HepG2 (cell line): ENCODE data around the gene ZNF213. TPM values are rescaled to one million over a fixed set of nuclear protein-coding genes. Genes with fewer than 3 reads are reported as not detected.

Experiments used
- ATAC-seq: fragments of 200-7000 bp; cut with Tn5 transposase; 3 replicates; pipeline ENCODE4 v1.9.1; 2020; ENCODE audit warnings: mild to moderate bottlenecking, moderate library complexity
- BruUV-seq: library from RNA; stranded (reverse); fragments of 400-500 nt; replicated peaks from 2 replicates; lab custom pipeline; 2021; lab: Mats Ljungman, UMichigan
- CTCF ChIA-PET: fragments of 300-600 bp; formaldehyde crosslinking; extraction: SDS; loops from one replicate; lab custom pipeline; 2021; ENCODE audit warnings: low total read pairs, inconsistent platforms, low intra/inter-chr PET ratio; lab: Yijun Ruan, JAX
- POLR2A ChIA-PET: fragments of 350-600 bp; sonication (Branson Sonifier 250); formaldehyde crosslinking; loops from one replicate; lab custom pipeline; 2020; ENCODE audit warnings: antibody characterized with exemption, inconsistent platforms; lab: Yijun Ruan, JAX
- DNase-seq: peaks from one replicate; pipeline ENCODE4 v3.0.0-alpha.2; 2015; ENCODE audit warnings: low spot score
- FAIRE-seq: peaks from 3 replicates; lab custom pipeline; 2011; peaks lifted over from hg19 to GRCh38; lab: Jason Lieb, UNC
- H2AFZ ChIP-seq: one replicate; pipeline ENCODE4 v1.6.1; 2011; ENCODE audit warnings: low read length, inconsistent platforms
- H3K27ac ChIP-seq: fragments of 300-600 bp; 3 replicates; pipeline ENCODE4 v1.8.0; 2011; ENCODE audit warnings: mixed run types, mild to moderate bottlenecking, mixed read lengths, low read length, inconsistent platforms; ENCODE audit not compliant: insufficient read depth; ENCODE audit errors: extremely low read length
- H3K27me3 ChIP-seq, 2 experiments: fragments of 200-600 bp in 1 of 2; 2 replicates in 1 of 2; 3 replicates in 1 of 2; pipeline versions ENCODE4 v1.6.0 to v1.8.0; 2011; ENCODE audit warnings: low read length in 2 of 2, mild to moderate bottlenecking in 2 of 2, moderate library complexity in 2 of 2, inconsistent platforms in 1 of 2; ENCODE audit not compliant: insufficient read depth in 2 of 2, control insufficient read depth in 1 of 2
- H3K36me3 ChIP-seq, 2 experiments: fragments of 200-600 bp in 1 of 2; replicated peaks in 1 of 2; 2 replicates in 1 of 2; 3 replicates in 1 of 2; pipeline versions ENCODE4 v1.5.1 to v1.8.0; 2011; ENCODE audit warnings: low read length in 2 of 2, inconsistent platforms in 1 of 2; ENCODE audit not compliant: insufficient read depth in 2 of 2, control insufficient read depth in 1 of 2
- H3K4me1 ChIP-seq: 2 replicates; pipeline ENCODE4 v1.5.1; 2012; ENCODE audit warnings: low read length, inconsistent platforms; ENCODE audit not compliant: insufficient read depth
- H3K4me2 ChIP-seq: 2 replicates; pipeline ENCODE4 v1.6.0; 2011; ENCODE audit warnings: low read depth, low read length, inconsistent platforms
- H3K4me3 ChIP-seq, 3 experiments: fragments of 200-600 bp in 1 of 3; sonication (generic), shearing (Covaris generic) in 1 of 3; replicated peaks in 1 of 3; 2 replicates each; pipeline ENCODE4 v1.5.1; 2011 to 2016; ENCODE audit warnings: low read length in 3 of 3, inconsistent platforms in 2 of 3, low read depth in 2 of 3, mild to moderate bottlenecking in 2 of 3, control low read depth in 1 of 3, mixed read lengths in 1 of 3; ENCODE audit not compliant: insufficient read depth in 1 of 3
- H3K79me2 ChIP-seq: one replicate; pipeline ENCODE4 v1.6.1; 2011; ENCODE audit warnings: low read length, inconsistent platforms; ENCODE audit not compliant: insufficient read depth
- H3K9ac ChIP-seq: 2 replicates; pipeline ENCODE4 v1.6.0; 2011; ENCODE audit warnings: mild to moderate bottlenecking, low read depth, low read length, inconsistent platforms; ENCODE audit not compliant: insufficient read depth
- H3K9me3 ChIP-seq: 2 replicates; pipeline ENCODE4 v1.5.1; 2012; ENCODE audit warnings: mild to moderate bottlenecking, low read length
- H4K20me1 ChIP-seq: 2 replicates; pipeline ENCODE4 v1.6.0; 2011; ENCODE audit warnings: inconsistent platforms, mild to moderate bottlenecking, low read length, moderate library complexity; ENCODE audit not compliant: insufficient read depth
- BHLHE40 ChIP-seq: IDR thresholded peaks from 2 replicates; pipeline ENCODE4 v1.6.1; 2011; ENCODE audit warnings: low read length, improper control_type of control experiment
- CREB3 ChIP-seq: sonication (generic); formaldehyde crosslinking; IDR thresholded peaks from 2 replicates; pipeline ENCODE4 v1.5.0; 2020; ENCODE audit warnings: missing genetic modification reagents
- ELF1 ChIP-seq: sonication (generic); formaldehyde crosslinking; IDR thresholded peaks from 2 replicates; pipeline ENCODE4 v1.4.0; 2020; ENCODE audit warnings: missing genetic modification reagents
- KLF15 ChIP-seq: sonication (generic); formaldehyde crosslinking; IDR thresholded peaks from 2 replicates; pipeline ENCODE4 v1.8.1; 2023; ENCODE audit warnings: borderline replicate concordance, mild to moderate bottlenecking, inconsistent platforms, missing genetic modification reagents, mixed read lengths
- MTF2 ChIP-seq: sonication (generic); formaldehyde crosslinking; IDR thresholded peaks from 2 replicates; pipeline ENCODE4 v1.5.0; 2020; ENCODE audit warnings: missing genetic modification reagents, borderline replicate concordance
- SAP130 ChIP-seq: IDR thresholded peaks from 2 replicates; pipeline ENCODE4 v1.6.1; 2016; ENCODE audit warnings: low read depth
- SMC3 ChIP-seq: IDR thresholded peaks from 2 replicates; pipeline ENCODE4 v1.6.1; 2011; ENCODE audit warnings: low read length, improper control_type of control experiment
- STAG1 ChIP-seq: sonication (generic); formaldehyde crosslinking; IDR thresholded peaks from 2 replicates; pipeline ENCODE4 v1.4.0; 2020; ENCODE audit warnings: missing genetic modification reagents
- TAF15 ChIP-seq: fragments of 200-400 bp; formaldehyde crosslinking; IDR thresholded peaks from one replicate; pipeline ENCODE4 v1.6.1; 2018; ENCODE audit warnings: mild to moderate bottlenecking, low read depth, low read length; ENCODE audit not compliant: poor library complexity, severe bottlenecking
- TOPORS ChIP-seq: sonication (generic); formaldehyde crosslinking; IDR thresholded peaks from 2 replicates; pipeline ENCODE4 v1.8.0; 2023; ENCODE audit warnings: mild to moderate bottlenecking, missing genetic modification reagents
- ZBTB20 ChIP-seq: sonication (generic); formaldehyde crosslinking; IDR thresholded peaks from 2 replicates; pipeline ENCODE4 v1.8.1; 2023; ENCODE audit warnings: missing genetic modification reagents, low read depth, mild to moderate bottlenecking, borderline replicate concordance
- ZFP36 ChIP-seq: fragments of 150-350 bp; IDR thresholded peaks from 2 replicates; pipeline ENCODE4 v1.6.1; 2018; ENCODE audit warnings: borderline replicate concordance, low read length, low read depth; ENCODE audit not compliant: partially characterized antibody
- ZNF281 ChIP-seq: sonication (generic); formaldehyde crosslinking; IDR thresholded peaks from 2 replicates; pipeline ENCODE4 v1.4.0; 2020; ENCODE audit warnings: missing genetic modification reagents, borderline replicate concordance
- ZNF337 ChIP-seq: sonication (generic); formaldehyde crosslinking; IDR thresholded peaks from 2 replicates; pipeline ENCODE4 v1.5.1; 2020; ENCODE audit warnings: missing genetic modification reagents, low read depth, mild to moderate bottlenecking, borderline replicate concordance
- ZNF563 ChIP-seq: sonication (generic); formaldehyde crosslinking; IDR thresholded peaks from 2 replicates; pipeline ENCODE4 v1.8.0; 2022; ENCODE audit warnings: mild to moderate bottlenecking, moderate library complexity, missing genetic modification reagents
- ZNF564 ChIP-seq: sonication (generic); formaldehyde crosslinking; IDR thresholded peaks from 2 replicates; pipeline ENCODE4 v1.8.1; 2023; ENCODE audit warnings: mild to moderate bottlenecking, missing genetic modification reagents
- ZNF776 ChIP-seq: sonication (generic); formaldehyde crosslinking; IDR thresholded peaks from 2 replicates; pipeline ENCODE4 v1.4.0; 2020; ENCODE audit warnings: mild to moderate bottlenecking, missing genetic modification reagents
- WGBS: methylation state at CpG from one replicate; pipeline ENCODE4 v1.1.6; 2017; ENCODE audit warnings: low lambda C conversion rate; 5-methylcytosine and 5-hydroxymethylcytosine counted together
- in situ Hi-C: cut with HindIII; loops from 2 replicates; pipeline ENCODE4 v1.10.0; 2017; ENCODE audit warnings: low pct_unique_long_range_greater_than_20kb; ENCODE audit not compliant: extremely low pct_ligation_motif_present
- intact Hi-C: fragments of 100-400 bp; cut with micrococcal nuclease; formaldehyde crosslinking; loops from one replicate; pipeline ENCODE4 v1.10.0; 2022; ENCODE audit not compliant: unreplicated experiment
- polyA plus RNA-seq, 8 experiments: library from polyadenylated mRNA; depleted of rRNA in 3 of 8; stranded (reverse) in 7 of 8; unstranded in 1 of 8; fragments of >200 nt; fragmentation: Illumina TruSeq in 4 of 8; extraction: Trizol in 4 of 8; gene quantifications; 2 replicates each; pipeline versions ENCODE4 v1.2.1 to v1.2.3, GENCODE V29; 2011 to 2016; ENCODE audit warnings: low read depth in 4 of 8, missing spikeins in 1 of 8, mixed read lengths in 1 of 8; ENCODE audit not compliant: insufficient read depth in 1 of 8
- total RNA-seq, 5 experiments: library from RNA; depleted of rRNA; stranded (reverse); fragments of >200 nt; fragmentation: Illumina TruSeq; extraction: Trizol; gene quantifications; 2 replicates each; pipeline ENCODE4 v1.2.3, GENCODE V29; 2016; ENCODE audit warnings: low read depth in 1 of 5
- TF ChIP-seq, protein P1 (sequence below): sonication (generic); formaldehyde crosslinking; IDR thresholded peaks from 2 replicates; pipeline ENCODE4 v1.8.0; 2022; ENCODE audit warnings: mild to moderate bottlenecking, missing genetic modification reagents

ZNF213 gene
- total and polyA plus RNA-seq, 2 of the 13 experiments (the other 11 are each of a cell fraction or from before 2014, with no cell fraction given): 0.59 to 0.97 TPM

DNA sequence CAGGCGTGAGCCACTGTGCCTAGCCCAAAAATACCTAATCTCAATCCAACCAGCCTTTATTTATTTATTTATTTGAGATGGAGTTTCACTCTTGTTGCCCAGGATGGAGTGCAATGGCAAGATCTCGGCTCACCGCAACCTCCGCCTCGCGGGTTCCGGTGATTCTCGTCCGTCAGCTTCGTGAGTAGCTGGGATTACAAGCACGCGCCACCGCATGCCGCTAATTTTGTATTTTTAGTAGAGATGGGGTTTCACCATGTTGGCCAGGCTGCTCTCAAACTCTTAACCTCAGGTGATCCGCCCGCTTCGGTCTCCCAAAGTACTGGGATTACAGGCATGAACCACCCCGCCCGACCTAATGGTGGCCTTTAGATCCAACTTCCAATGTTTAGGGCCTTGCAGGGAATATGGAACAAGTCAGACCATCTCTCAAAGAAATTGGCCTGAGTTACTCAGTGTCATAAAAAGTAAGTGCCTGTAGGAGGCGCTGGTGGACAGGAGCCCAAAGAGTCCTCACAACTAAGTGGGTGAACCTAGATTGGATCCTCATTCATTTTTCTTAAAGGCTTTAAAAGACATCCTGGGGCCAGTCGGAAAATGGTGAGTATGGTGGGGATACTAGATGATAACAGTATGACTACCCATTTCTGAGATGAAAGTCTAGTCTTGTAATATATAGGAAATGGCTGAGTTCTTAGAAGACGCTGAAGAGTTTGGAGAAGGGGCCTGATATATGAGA is 40.4 kb upstream of the ZNF213 start (continued):
- no peak for TF ChIP-seq ZNF281 (CRISPR knock-in tag)
- no peak for TF ChIP-seq ZBTB20 (CRISPR knock-in tag)
- no peak for TF ChIP-seq ELF1 (CRISPR knock-in tag)
- TF ChIP-seq SAP130 (CRISPR knock-in tag): 0 out of 2 replicates have a peak, but pooled peaks have one; percentile 17
- TF ChIP-seq ZNF776 (CRISPR knock-in tag): no peak
- TF ChIP-seq ZFP36: no peak
- peak; percentile 51 for TF ChIP-seq STAG1 (CRISPR knock-in tag)
- peak; percentile 37; the same call in 1 of the 2 replicates for TF ChIP-seq SMC3

GRCh38 chr16:3095869-3096268 is 39.0 kb upstream of the ZNF213 start:
- in situ Hi-C loops: no loop called here
- WGBS: 16% methylated on average over 4 of the region's 4 CpGs
- Histone ChIP-seq H3K4me1 (peaks cover 37% of the 10 kb centered on the region), H3K79me2 (no peaks in the 10 kb centered on the region), H3K4me2 (no peak overlapping the region), H3K27ac (no peak overlapping the region), H3K36me3 (no peaks in the 10 kb centered on the region), H2AFZ (no peak overlapping the region), H4K20me1 (no peaks in the 10 kb centered on the region), H3K9ac (no peak overlapping the region), H3K27me3 (peaks cover 0 to 24% of the 10 kb centered on the region in 2 experiments; a peak in 2 of 5 replicates), H3K4me3 (no peak overlapping the region), H3K9me3 (no peaks in the 10 kb centered on the region)
- BruUV-seq: no TSS peak
- intact Hi-C loops: loop anchor here (5.0 kb wide), 1 partner anchor 36 kb away; no protein-coding TSS in a partner anchor
- POLR2A ChIA-PET: interaction anchor here (1.0 to 3.3 kb wide), 2 partner anchors 9 to 31 kb away, joined by 3 to 13 read pairs; partner anchors contain the start of gene IL32
- FAIRE-seq (no peak), ATAC-seq (peak; percentile 15; the same call in 1 of the 3 replicates), DNase-seq (no peak)
- CTCF ChIA-PET: interaction anchor here (1.4 kb wide), 1 partner anchor 36 kb away, joined by 7 read pairs; no protein-coding TSS in a partner anchor
- TF ChIP-seq ZNF563 (CRISPR knock-in tag) (no peak), TAF15 (no peak), TOPORS (CRISPR knock-in tag) (no peak), MTF2 (CRISPR knock-in tag) (no peak), ZNF564 (no peak), ZNF337 (no peak), BHLHE40 (no peak), KLF15 (CRISPR knock-in tag) (no peak), CREB3 (CRISPR knock-in tag) (no peak)
- TF ChIP-seq, protein P1, sequence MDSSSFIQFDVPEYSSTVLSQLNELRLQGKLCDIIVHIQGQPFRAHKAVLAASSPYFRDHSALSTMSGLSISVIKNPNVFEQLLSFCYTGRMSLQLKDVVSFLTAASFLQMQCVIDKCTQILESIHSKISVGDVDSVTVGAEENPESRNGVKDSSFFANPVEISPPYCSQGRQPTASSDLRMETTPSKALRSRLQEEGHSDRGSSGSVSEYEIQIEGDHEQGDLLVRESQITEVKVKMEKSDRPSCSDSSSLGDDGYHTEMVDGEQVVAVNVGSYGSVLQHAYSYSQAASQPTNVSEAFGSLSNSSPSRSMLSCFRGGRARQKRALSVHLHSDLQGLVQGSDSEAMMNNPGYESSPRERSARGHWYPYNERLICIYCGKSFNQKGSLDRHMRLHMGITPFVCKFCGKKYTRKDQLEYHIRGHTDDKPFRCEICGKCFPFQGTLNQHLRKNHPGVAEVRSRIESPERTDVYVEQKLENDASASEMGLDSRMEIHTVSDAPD (CRISPR knock-in tag): no peak
